ENCODE measurements around the gene LIN7C.
"Not testable (repeated sequence)": the region's sequence is repeated elsewhere in the genome, so short reads cannot be mapped to it uniquely, and the experiment has no call there.

LIN7C gene

GRCh38 chr11:27456140-27456794 is 50.3 kb downstream of the LIN7C start:
- H3K4me3 Mint-ChIP-seq: no peak overlapping the region
- H3K36me3 Mint-ChIP-seq (ENCODE audit: low read depth): peaks cover 3% of the 10 kb centered on the region
- no peaks in the 10 kb centered on the region for H3K4me1 Mint-ChIP-seq
- H3K27ac Mint-ChIP-seq: no peak overlapping the region
- H3K9me3 Mint-ChIP-seq: no peaks in the 10 kb centered on the region
- DNase-seq: no peak
- peaks cover 3% of the 10 kb centered on the region for H3K27me3 Mint-ChIP-seq
- ATAC-seq: no peak

GRCh38 chr11:27455667-27456066 is 50.9 kb downstream of the LIN7C start:
- ATAC-seq (no peak), DNase-seq (no peak)
- no peak overlapping the region for H3K27ac Mint-ChIP-seq
- peaks cover 3% of the 10 kb centered on the region for H3K27me3 Mint-ChIP-seq
- H3K4me3 Mint-ChIP-seq: no peak overlapping the region
- peaks cover 3% of the 10 kb centered on the region for H3K36me3 Mint-ChIP-seq (ENCODE audit: low read depth)
- no peaks in the 10 kb centered on the region for H3K9me3 Mint-ChIP-seq
- H3K4me1 Mint-ChIP-seq: no peaks in the 10 kb centered on the region

GRCh38 chr11:27453701-27454100 is 52.9 kb downstream of the LIN7C start:
- H3K27me3 Mint-ChIP-seq: peaks cover 3% of the 10 kb centered on the region
- no peak for DNase-seq
- H3K4me3 Mint-ChIP-seq: no peak overlapping the region
- no peaks in the 10 kb centered on the region for H3K4me1 Mint-ChIP-seq
- ATAC-seq: no peak
- no peak overlapping the region for H3K27ac Mint-ChIP-seq
- H3K9me3 Mint-ChIP-seq: no peaks in the 10 kb centered on the region
- H3K36me3 Mint-ChIP-seq (ENCODE audit: low read depth): peaks cover 3% of the 10 kb centered on the region

GRCh38 chr11:27452147-27452546 is 54.4 kb downstream of the LIN7C start:
- H3K27ac Mint-ChIP-seq: no peak overlapping the region
- no peak for DNase-seq
- H3K4me1 Mint-ChIP-seq: no peaks in the 10 kb centered on the region
- no peak overlapping the region for H3K4me3 Mint-ChIP-seq
- ATAC-seq: no peak
- no peaks in the 10 kb centered on the region for H3K9me3 Mint-ChIP-seq
- peaks cover 3% of the 10 kb centered on the region for H3K27me3 Mint-ChIP-seq
- H3K36me3 Mint-ChIP-seq (ENCODE audit: low read depth): peaks cover 3% of the 10 kb centered on the region

GRCh38 chr11:27451244-27451965 is 55.2 kb downstream of the LIN7C start:
- no peak overlapping the region for H3K4me3 Mint-ChIP-seq
- ATAC-seq: no peak

GRCh38 chr11:27448184-27448540 is 58.4 kb downstream of the LIN7C start:
- ATAC-seq; H3K4me1 Mint-ChIP-seq; H3K27me3 Mint-ChIP-seq; DNase-seq; H3K36me3 Mint-ChIP-seq (ENCODE audit: low read depth); H3K9me3 Mint-ChIP-seq; H3K27ac Mint-ChIP-seq; H3K4me3 Mint-ChIP-seq: not testable (repeated sequence)

More at GRCh38 chr11:27451244-27451965, 55.2 kb downstream of the LIN7C start:
- no peaks in the 10 kb centered on the region for H3K4me1 Mint-ChIP-seq
- no peak for DNase-seq
- no peak overlapping the region for H3K27ac Mint-ChIP-seq
- H3K9me3 Mint-ChIP-seq: no peaks in the 10 kb centered on the region
- peaks cover 3% of the 10 kb centered on the region for H3K36me3 Mint-ChIP-seq (ENCODE audit: low read depth)
- peaks cover 3% of the 10 kb centered on the region for H3K27me3 Mint-ChIP-seq

- Mint-ChIP-seq H3K27me3 (no peaks in the 10 kb centered on the region), H3K36me3 (ENCODE audit: low read depth) (no peaks in the 10 kb centered on the region), H3K4me3 (no peak overlapping the region), H3K4me1 (no peaks in the 10 kb centered on the region), H3K27ac (no peak overlapping the region), H3K9me3 (no peaks in the 10 kb centered on the region)
- ATAC-seq (no peak), DNase-seq (no peak)
These were observed 59.0 kb downstream of the LIN7C start for GRCh38 chr11:27447288-27448183.

GRCh38 chr11:27445625-27446024 is 60.9 kb downstream of the LIN7C start:
- DNase-seq (no peak), ATAC-seq (no peak)
- no peaks in the 10 kb centered on the region for H3K36me3 Mint-ChIP-seq (ENCODE audit: low read depth)
- H3K27ac Mint-ChIP-seq: no peak overlapping the region
- no peaks in the 10 kb centered on the region for H3K9me3 Mint-ChIP-seq
- no peak overlapping the region for H3K4me3 Mint-ChIP-seq
- peaks cover 2% of the 10 kb centered on the region for H3K27me3 Mint-ChIP-seq
- no peaks in the 10 kb centered on the region for H3K4me1 Mint-ChIP-seq

GRCh38 chr11:27444801-27445215 is 61.8 kb downstream of the LIN7C start:
- Mint-ChIP-seq H3K36me3 (ENCODE audit: low read depth) (no peaks in the 10 kb centered on the region), H3K27ac (no peak overlapping the region), H3K4me3 (no peak overlapping the region), H3K9me3 (no peaks in the 10 kb centered on the region), H3K4me1 (no peaks in the 10 kb centered on the region), H3K27me3 (peaks cover 2% of the 10 kb centered on the region)
- ATAC-seq (no peak), DNase-seq (no peak)
